HEK293 (cell line): ENCODE measurements around the gene GRP.

Experiments used
- CTCF ChIA-PET: fragments of 350-600 bp; formaldehyde crosslinking; extraction: SDS; loops from one replicate; lab custom pipeline; 2021; ENCODE audit warnings: antibody characterized with exemption; lab: Yijun Ruan, JAX
- POLR2A ChIA-PET: fragments of 300-600 bp; formaldehyde crosslinking; extraction: SDS; loops from one replicate; lab custom pipeline; 2020; ENCODE audit warnings: antibody characterized with exemption, inconsistent platforms; lab: Yijun Ruan, JAX
- H3K27ac ChIP-seq: fragments of 200-500 bp; sonication (Bioruptor generic); 2 replicates; pipeline ENCODE4 v1.5.1; 2014; ENCODE audit warnings: low read depth, low read length, control low read depth, inconsistent platforms; ENCODE audit errors: extremely low read depth
- H3K36me3 ChIP-seq, 2 experiments: fragments of 200-500 bp in 1 of 2; sonication (Bioruptor generic) in 1 of 2; 1 replicate in 1 of 2; 2 replicates in 1 of 2; pipeline ENCODE4 v1.5.1; 2014 to 2017; ENCODE audit warnings: inconsistent platforms in 2 of 2, low read length in 2 of 2; ENCODE audit not compliant: control insufficient read depth in 2 of 2, insufficient read depth in 1 of 2
- H3K4me1 ChIP-seq: fragments of 200-500 bp; sonication (Bioruptor generic); 2 replicates; pipeline ENCODE4 v1.5.1; 2014; ENCODE audit warnings: mild to moderate bottlenecking, low read length, inconsistent platforms; ENCODE audit not compliant: control insufficient read depth, insufficient read depth
- H3K4me3 ChIP-seq: 2 replicates; pipeline ENCODE4 v1.5.1; 2011; ENCODE audit warnings: low read depth, mild to moderate bottlenecking, control low read depth, low read length, moderate library complexity
- H3K9me3 ChIP-seq: fragments of 200-500 bp; sonication (Bioruptor generic); 2 replicates; pipeline ENCODE4 v1.5.1; 2014; ENCODE audit warnings: low read depth, low read length, inconsistent platforms; ENCODE audit not compliant: control insufficient read depth, insufficient read depth
- BCL11A ChIP-seq: fragments of 450-650 bp; formaldehyde crosslinking; IDR thresholded peaks from 2 replicates; pipeline ENCODE4 v1.5.1; 2016; ENCODE audit warnings: low read depth, missing biosample characterization, missing genetic modification characterization
- KLF10 ChIP-seq: fragments of 450-650 bp; IDR thresholded peaks from 2 replicates; pipeline ENCODE4 v1.5.1; 2018; ENCODE audit warnings: missing biosample characterization, mild to moderate bottlenecking, missing genetic modification characterization
- KLF8 ChIP-seq: fragments of 450-650 bp; formaldehyde crosslinking; IDR thresholded peaks from 2 replicates; pipeline ENCODE4 v1.5.1; 2016; ENCODE audit warnings: missing biosample characterization, missing genetic modification characterization
- ZNF169 ChIP-seq: fragments of 450-650 bp; formaldehyde crosslinking; IDR thresholded peaks from 2 replicates; pipeline ENCODE4 v1.5.1; 2016; ENCODE audit warnings: missing biosample characterization, missing genetic modification characterization
- ZNF239 ChIP-seq: fragments of 450-650 bp; formaldehyde crosslinking; IDR thresholded peaks from 2 replicates; pipeline ENCODE4 v1.5.1; 2016; ENCODE audit warnings: missing biosample characterization, missing genetic modification characterization
- ZNF350 ChIP-seq: fragments of 450-650 bp; formaldehyde crosslinking; IDR thresholded peaks from 2 replicates; pipeline ENCODE4 v1.5.0; 2017; ENCODE audit warnings: missing biosample characterization, mild to moderate bottlenecking, missing genetic modification characterization
- ZNF37A ChIP-seq: fragments of 450-650 bp; IDR thresholded peaks from 2 replicates; pipeline ENCODE4 v1.5.1; 2018; ENCODE audit warnings: missing biosample characterization, missing genetic modification characterization
- ZNF501 ChIP-seq: fragments of 450-650 bp; formaldehyde crosslinking; IDR thresholded peaks from 2 replicates; pipeline ENCODE4 v1.5.1; 2016; ENCODE audit warnings: missing biosample characterization, missing genetic modification characterization
- ZNF670 ChIP-seq: fragments of 450-650 bp; formaldehyde crosslinking; IDR thresholded peaks from 2 replicates; pipeline ENCODE4 v1.5.1; 2016; ENCODE audit warnings: missing biosample characterization, missing genetic modification characterization, low read depth
- ZNF768 ChIP-seq: fragments of 450-650 bp; formaldehyde crosslinking; IDR thresholded peaks from 2 replicates; pipeline ENCODE4 v1.5.1; 2018; ENCODE audit warnings: missing biosample characterization, mild to moderate bottlenecking, missing genetic modification characterization
- ZNF791 ChIP-seq: fragments of 450-650 bp; formaldehyde crosslinking; IDR thresholded peaks from 2 replicates; pipeline ENCODE4 v1.5.1; 2016; ENCODE audit warnings: missing biosample characterization, missing genetic modification characterization
- TF ChIP-seq, protein P1 (sequence below): fragments of 450-650 bp; formaldehyde crosslinking; IDR thresholded peaks from 2 replicates; pipeline ENCODE4 v1.5.1; 2016; ENCODE audit warnings: missing biosample characterization, missing genetic modification characterization
- TF ChIP-seq, protein P2 (sequence below): fragments of 450-650 bp; formaldehyde crosslinking; optimal IDR thresholded peaks from 2 replicates; pipeline ENCODE3; 2016; ENCODE audit warnings: missing biosample characterization, mild to moderate bottlenecking, missing genetic modification characterization
- TF ChIP-seq, protein P3 (sequence below): fragments of 450-650 bp; formaldehyde crosslinking; IDR thresholded peaks from 2 replicates; pipeline ENCODE4 v1.5.1; 2016; ENCODE audit warnings: missing biosample characterization, missing genetic modification characterization

Gene GRP

DNA sequence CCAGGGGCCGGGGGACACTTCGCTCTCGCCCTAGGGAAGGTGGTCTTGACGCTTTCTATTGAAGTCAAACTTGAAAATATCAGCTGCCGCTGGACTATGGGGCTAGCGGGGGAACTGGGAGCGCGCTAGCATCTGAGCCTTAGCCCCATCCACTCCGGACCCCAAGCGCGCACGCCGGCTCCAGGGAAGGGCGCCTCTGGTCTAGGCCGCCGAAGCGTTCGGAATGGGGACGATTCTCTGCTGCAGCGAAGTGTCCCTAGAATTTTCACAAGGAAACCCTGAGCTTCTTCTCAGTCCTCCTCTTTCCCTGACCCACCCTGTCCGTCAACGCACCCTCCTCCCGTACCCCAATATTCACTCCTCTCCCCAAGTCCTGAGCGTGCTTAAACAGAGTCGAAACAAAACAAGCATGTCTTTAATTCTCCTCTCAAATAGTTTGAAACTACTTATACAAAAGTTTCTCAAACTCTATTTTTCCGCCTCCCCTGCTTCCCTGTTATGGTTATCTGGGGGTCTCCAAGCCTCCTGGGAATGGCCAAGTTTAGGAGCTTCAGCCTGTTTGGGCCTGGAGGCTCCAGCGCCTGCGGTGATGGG, 48.3 kb downstream of the GRP start:
- CTCF ChIA-PET = interaction anchor here (0.6 to 8.1 kb wide), 5 partner anchors 19 to 614 kb away, joined by 5 to 46 read pairs (median 7); no protein-coding TSS in a partner anchor
- TF ChIP-seq ZNF350 (tag by site-specific recombination) = no peak
- no peak for TF ChIP-seq KLF10 (tag by site-specific recombination)
- TF ChIP-seq, protein P1, sequence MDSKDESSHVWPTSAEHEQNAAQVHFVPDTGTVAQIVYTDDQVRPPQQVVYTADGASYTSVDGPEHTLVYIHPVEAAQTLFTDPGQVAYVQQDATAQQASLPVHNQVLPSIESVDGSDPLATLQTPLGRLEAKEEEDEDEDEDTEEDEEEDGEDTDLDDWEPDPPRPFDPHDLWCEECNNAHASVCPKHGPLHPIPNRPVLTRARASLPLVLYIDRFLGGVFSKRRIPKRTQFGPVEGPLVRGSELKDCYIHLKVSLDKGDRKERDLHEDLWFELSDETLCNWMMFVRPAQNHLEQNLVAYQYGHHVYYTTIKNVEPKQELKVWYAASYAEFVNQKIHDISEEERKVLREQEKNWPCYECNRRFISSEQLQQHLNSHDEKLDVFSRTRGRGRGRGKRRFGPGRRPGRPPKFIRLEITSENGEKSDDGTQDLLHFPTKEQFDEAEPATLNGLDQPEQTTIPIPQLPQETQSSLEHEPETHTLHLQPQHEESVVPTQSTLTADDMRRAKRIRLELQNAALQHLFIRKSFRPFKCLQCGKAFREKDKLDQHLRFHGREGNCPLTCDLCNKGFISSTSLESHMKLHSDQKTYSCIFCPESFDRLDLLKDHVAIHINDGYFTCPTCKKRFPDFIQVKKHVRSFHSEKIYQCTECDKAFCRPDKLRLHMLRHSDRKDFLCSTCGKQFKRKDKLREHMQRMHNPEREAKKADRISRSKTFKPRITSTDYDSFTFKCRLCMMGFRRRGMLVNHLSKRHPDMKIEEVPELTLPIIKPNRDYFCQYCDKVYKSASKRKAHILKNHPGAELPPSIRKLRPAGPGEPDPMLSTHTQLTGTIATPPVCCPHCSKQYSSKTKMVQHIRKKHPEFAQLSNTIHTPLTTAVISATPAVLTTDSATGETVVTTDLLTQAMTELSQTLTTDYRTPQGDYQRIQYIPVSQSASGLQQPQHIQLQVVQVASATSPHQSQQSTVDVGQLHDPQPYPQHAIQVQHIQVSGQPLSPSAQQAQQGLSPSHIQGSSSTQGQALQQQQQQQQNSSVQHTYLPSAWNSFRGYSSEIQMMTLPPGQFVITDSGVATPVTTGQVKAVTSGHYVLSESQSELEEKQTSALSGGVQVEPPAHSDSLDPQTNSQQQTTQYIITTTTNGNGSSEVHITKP (tag by site-specific recombination) = no peak
- no peak for TF ChIP-seq ZNF670 (tag by site-specific recombination)
- TF ChIP-seq, protein P2, sequence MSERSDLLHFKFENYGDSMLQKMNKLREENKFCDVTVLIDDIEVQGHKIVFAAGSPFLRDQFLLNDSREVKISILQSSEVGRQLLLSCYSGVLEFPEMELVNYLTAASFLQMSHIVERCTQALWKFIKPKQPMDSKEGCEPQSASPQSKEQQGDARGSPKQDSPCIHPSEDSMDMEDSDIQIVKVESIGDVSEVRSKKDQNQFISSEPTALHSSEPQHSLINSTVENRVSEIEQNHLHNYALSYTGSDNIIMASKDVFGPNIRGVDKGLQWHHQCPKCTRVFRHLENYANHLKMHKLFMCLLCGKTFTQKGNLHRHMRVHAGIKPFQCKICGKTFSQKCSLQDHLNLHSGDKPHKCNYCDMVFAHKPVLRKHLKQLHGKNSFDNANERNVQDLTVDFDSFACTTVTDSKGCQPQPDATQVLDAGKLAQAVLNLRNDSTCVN (tag by site-specific recombination) = no peak
- no peak for TF ChIP-seq ZNF501 (tag by site-specific recombination)
- TF ChIP-seq ZNF37A (tag by site-specific recombination) = no peak
- no peak for TF ChIP-seq KLF8 (tag by site-specific recombination)
- TF ChIP-seq ZNF169 (tag by site-specific recombination) = no peak
- TF ChIP-seq, protein P3, sequence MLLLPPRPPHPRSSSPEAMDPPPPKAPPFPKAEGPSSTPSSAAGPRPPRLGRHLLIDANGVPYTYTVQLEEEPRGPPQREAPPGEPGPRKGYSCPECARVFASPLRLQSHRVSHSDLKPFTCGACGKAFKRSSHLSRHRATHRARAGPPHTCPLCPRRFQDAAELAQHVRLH (tag by site-specific recombination) = no peak
- TF ChIP-seq, all 188 proteins: peak for 0
- no peak overlapping the region for H3K4me3 ChIP-seq
- H3K27ac ChIP-seq = no peak overlapping the region
- no peaks in the 10 kb centered on the region for H3K36me3 ChIP-seq
- H3K9me3 ChIP-seq = no peaks in the 10 kb centered on the region
- peaks cover 6% of the 10 kb centered on the region; the same call in 1 of the 2 replicates for H3K4me1 ChIP-seq
- POLR2A ChIA-PET = no interaction called here

DNA sequence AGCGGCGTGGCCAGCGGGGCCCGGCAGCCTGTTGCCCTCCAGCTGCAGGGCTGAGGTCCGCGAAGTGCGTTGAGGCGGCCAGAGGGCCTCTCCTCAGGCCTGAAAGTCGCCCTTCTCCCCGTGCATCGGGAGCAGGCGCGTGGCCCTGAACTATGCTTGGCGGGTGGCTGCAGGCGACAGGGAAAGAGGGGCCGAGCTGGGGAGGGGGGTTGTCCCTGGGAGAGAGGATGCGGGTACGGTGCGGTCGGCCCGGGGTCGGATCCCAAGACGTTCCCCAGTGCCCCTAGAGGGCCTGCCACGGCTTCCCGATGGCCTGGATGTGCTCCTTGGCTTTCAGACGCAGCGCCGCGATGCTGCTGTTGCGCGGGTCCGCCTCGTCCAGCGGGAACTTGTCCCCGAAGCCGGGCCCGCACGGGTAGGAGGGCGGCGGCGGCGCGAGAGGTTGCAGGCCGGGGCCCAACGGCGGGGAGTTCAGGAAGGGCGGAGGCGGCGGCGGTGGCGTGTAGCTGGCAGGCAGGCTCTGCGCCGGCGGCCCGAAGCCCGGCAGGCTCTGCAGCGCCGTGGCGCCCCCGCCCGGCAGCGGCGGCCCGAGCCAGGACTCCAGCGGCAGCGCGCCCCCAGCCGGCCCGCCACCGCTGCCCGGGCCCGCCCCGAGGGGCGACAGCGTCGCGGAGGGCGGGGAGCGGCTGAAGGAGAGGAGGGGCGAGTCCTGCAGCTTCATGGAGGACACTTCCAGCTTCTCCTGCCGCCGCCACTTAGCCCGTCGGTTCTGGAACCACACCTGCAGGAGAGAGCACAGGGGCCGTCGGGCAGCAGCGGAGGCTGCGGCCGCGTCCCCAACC, 49.0 kb downstream of the GRP start:
- Histone ChIP-seq H3K4me3 (no peak overlapping the region), H3K27ac (no peak overlapping the region), H3K36me3 (no peaks in the 10 kb centered on the region), H3K4me1 (peaks cover 6% of the 10 kb centered on the region; the same call in 1 of the 2 replicates), H3K9me3 (no peaks in the 10 kb centered on the region)
- ChIA-PET CTCF (interaction anchor here (0.6 to 8.1 kb wide), 10 partner anchors 19 to 731 kb away, joined by 3 to 46 read pairs (median 4); no protein-coding TSS in a partner anchor), POLR2A (no interaction called here)
- TF ChIP-seq ZNF169 (tag by site-specific recombination) (no peak), ZNF768 (tag by site-specific recombination) (no peak), ZNF239 (no peak), BCL11A (tag by site-specific recombination) (no peak), ZNF791 (tag by site-specific recombination) (no peak)
- TF ChIP-seq, protein P2 (tag by site-specific recombination) = peak; percentile 23
